HUES64 (cell line): ENCODE measurements around the gene LGMN.

Source experiments
- H3K27ac ChIP-seq: 2 replicates; pipeline ENCODE4 v1.7.0; 2013; ENCODE audit warnings: low read depth, low read length, inconsistent platforms
- H3K27me3 ChIP-seq: 2 replicates; pipeline ENCODE4 v1.6.1; 2013; ENCODE audit warnings: mild to moderate bottlenecking, low read length; ENCODE audit not compliant: insufficient read depth
- H3K36me3 ChIP-seq: 2 replicates; pipeline ENCODE4 v1.6.1; 2013; ENCODE audit warnings: mild to moderate bottlenecking, low read length; ENCODE audit not compliant: insufficient read depth
- H3K4me1 ChIP-seq: 2 replicates; pipeline ENCODE4 v1.6.1; 2013; ENCODE audit warnings: mild to moderate bottlenecking, low read length, moderate library complexity; ENCODE audit not compliant: insufficient read depth
- H3K4me3 ChIP-seq: 2 replicates; pipeline ENCODE4 v1.5.1; 2013; ENCODE audit warnings: mild to moderate bottlenecking, low read length, moderate library complexity
- H3K9ac ChIP-seq: 2 replicates; pipeline ENCODE4 v1.6.1; 2013; ENCODE audit warnings: mild to moderate bottlenecking, low read depth, low read length
- H3K9me3 ChIP-seq: 2 replicates; pipeline ENCODE4 v1.6.1; 2013; ENCODE audit warnings: low read depth, low read length; ENCODE audit not compliant: insufficient read depth
- WGBS: fragments of 150-250, 120-280 bp; methylation state at CpG from one replicate; pipeline ENCODE4 v1.1.7; 2013; ENCODE audit warnings: missing lambda C conversion rate; 5-methylcytosine and 5-hydroxymethylcytosine counted together

The LGMN gene

DNA sequence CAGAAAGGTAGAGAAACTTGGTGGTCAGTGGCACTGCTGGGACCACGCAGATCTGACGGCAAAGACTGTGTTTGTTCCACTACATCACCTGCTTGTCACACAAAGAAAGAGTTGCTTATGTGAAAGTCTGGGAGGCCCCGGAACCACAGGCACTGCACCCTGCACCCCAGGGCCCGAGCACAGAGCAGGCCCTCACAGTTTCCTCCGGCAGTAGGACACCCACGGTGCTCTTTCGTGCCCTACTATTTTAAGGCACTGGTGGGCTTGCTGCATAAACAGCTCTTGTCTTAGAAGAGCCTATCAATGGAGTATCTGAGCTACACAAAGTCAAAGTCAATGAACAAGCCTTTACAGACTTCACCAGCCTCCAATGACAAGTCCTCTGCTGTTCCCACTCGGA, 8.0 kb downstream of the LGMN start:
- Histone ChIP-seq H3K9me3 (no peaks in the 10 kb centered on the region), H3K4me1 (0 out of 2 replicates have a peak, but pooled peaks cover 2% of the 10 kb centered on the region), H3K27me3 (no peaks in the 10 kb centered on the region), H3K9ac (no peak overlapping the region), H3K4me3 (no peak overlapping the region), H3K27ac (no peak overlapping the region), H3K36me3 (no peaks in the 10 kb centered on the region; the same call in 1 of the 2 replicates)
- 94% methylated on average over 8 of the region's 8 CpGs for WGBS

DNA sequence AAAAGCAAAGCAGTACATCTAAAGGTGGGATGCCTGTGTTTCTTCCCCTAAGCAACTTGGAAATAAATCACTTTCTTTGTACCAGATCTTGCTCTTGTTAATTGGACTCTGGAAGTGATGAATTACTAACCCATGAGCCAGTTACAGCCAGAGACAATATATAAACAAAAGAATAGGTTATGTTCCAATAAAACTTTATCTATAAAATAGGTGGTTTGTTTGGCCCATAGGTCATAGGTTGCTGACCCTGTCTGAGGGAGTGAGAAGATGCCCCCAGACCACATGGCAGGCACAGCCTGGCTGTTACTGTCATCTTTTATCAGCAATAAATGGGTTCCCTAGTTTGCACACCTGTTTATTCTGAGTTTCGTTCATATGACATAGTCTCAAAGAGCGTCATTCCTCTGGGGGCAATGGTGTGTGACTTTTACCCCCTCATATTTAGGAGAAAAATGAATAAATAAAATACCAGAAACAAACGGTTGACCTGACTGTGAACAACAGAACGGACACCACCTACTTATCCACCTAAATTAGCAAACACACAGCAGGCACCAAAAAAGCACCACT, 10.7 kb downstream of the LGMN start:
- WGBS = 94% methylated on average over 3 of the region's 4 CpGs
- Histone ChIP-seq H3K27me3 (no peaks in the 10 kb centered on the region), H3K4me3 (no peak overlapping the region), H3K36me3 (peaks cover 2% of the 10 kb centered on the region; the same call in 1 of the 2 replicates), H3K9ac (no peak overlapping the region), H3K4me1 (0 out of 2 replicates have a peak, but pooled peaks cover 2% of the 10 kb centered on the region), H3K9me3 (no peaks in the 10 kb centered on the region), H3K27ac (no peak overlapping the region)

DNA sequence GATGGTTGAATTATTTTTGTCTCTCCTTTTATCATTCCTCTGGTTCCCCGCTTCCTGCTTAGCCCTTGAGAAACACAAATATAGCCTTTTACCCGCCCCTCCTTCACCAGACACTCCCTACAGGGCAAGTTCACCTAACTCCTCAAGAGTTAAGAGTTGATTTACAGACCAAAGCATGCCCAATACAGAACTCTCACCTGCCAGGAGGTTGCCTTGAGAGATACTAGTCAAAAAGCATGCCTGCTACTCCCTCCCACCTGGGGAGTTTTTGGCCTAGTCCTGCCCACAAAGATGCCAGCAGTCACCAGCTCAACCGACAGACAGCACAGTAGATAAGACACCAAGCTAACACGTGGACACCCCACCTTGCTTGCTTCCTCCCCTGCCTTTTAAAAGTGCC, 11.2 kb downstream of the LGMN start:
- 78% methylated on average over 4 of the region's 4 CpGs for WGBS
- no peak overlapping the region for H3K4me3 ChIP-seq
- H3K27ac ChIP-seq = no peak overlapping the region

DNA sequence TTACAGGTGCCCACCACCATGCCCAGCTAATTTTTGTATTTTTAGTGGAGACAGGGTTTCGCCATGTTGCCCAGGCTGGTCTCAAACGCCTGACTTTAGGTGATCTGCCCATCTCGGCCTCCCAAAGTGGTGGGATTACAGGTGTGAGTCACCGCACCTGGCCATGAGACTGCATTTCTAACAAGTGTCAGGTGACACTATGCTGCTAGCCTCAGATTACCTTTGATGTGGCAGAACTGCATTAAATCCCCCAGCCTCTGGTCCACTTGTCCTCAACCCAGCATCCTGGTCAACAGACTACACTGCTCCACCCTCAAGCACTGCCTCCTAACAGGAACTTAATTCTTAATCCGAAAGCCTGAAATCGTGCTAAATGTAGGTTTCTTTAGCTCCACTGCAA, 13.1 kb downstream of the LGMN start:
- Histone ChIP-seq H3K4me3 (no peak overlapping the region), H3K27ac (no peak overlapping the region), H3K9ac (no peak overlapping the region), H3K27me3 (no peaks in the 10 kb centered on the region), H3K4me1 (0 out of 2 replicates have a peak, but pooled peaks cover 2% of the 10 kb centered on the region), H3K9me3 (no peaks in the 10 kb centered on the region), H3K36me3 (peaks cover 22% of the 10 kb centered on the region)
- WGBS = 92% methylated on average over 6 of the region's 6 CpGs

More for the DNA sequence above, 11.2 kb downstream of the LGMN start:
- peaks cover 7% of the 10 kb centered on the region for H3K36me3 ChIP-seq
- H3K9me3 ChIP-seq = no peaks in the 10 kb centered on the region
- H3K4me1 ChIP-seq = 0 out of 2 replicates have a peak, but pooled peaks cover 2% of the 10 kb centered on the region
- H3K27me3 ChIP-seq = no peaks in the 10 kb centered on the region
- H3K9ac ChIP-seq = no peak overlapping the region

DNA sequence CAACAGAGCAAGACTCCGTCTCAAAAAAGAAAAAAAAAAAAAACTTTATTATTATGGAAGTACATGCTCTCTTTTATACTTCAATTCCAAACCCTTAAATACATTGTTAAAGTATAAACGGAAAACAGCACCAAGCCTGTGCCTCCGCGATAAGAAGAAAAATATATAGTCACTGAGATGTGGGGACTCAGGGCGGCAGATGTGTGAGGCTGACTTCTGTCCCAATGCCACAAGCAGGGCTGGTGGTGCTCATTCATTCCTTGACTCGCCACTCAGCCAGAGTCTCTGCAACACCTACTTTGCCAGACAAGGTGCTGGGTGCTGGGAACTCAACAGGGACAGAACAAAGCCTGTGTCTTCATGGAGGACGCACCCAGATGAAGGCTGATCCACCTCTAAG, 13.8 kb downstream of the LGMN start:
- WGBS = 96% methylated on average over 6 of the region's 7 CpGs
- Histone ChIP-seq H3K9ac (no peak overlapping the region), H3K36me3 (peaks cover 26% of the 10 kb centered on the region), H3K9me3 (no peaks in the 10 kb centered on the region), H3K27ac (no peak overlapping the region), H3K27me3 (no peaks in the 10 kb centered on the region), H3K4me3 (no peak overlapping the region), H3K4me1 (0 out of 2 replicates have a peak, but pooled peaks cover 2% of the 10 kb centered on the region)

DNA sequence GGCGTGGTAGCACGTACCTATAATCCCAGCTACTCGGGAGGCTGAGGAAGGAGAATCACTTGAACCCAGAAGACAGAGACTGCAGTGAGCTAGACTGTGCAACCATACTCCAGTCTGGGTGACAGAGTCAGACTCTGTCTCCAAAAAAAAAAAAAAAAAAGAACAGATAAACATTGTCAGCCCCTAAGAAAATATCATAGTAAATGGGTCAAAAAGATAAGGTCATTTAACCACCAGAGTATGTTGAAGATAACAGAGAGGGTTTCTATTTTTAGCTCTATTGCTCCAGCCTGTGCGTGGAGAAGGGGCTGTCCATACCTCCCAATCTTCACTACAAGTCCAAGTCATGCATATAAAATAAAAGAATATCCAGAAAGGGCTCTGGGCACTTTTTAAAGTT, 15.4 kb downstream of the LGMN start:
- Histone ChIP-seq H3K36me3 (peaks cover 32% of the 10 kb centered on the region), H3K9me3 (no peaks in the 10 kb centered on the region), H3K27ac (no peak overlapping the region), H3K9ac (no peak overlapping the region), H3K27me3 (no peaks in the 10 kb centered on the region), H3K4me1 (0 out of 2 replicates have a peak, but pooled peaks cover 2% of the 10 kb centered on the region), H3K4me3 (no peak overlapping the region)
- WGBS = 100% methylated on average over 4 of the region's 4 CpGs

DNA sequence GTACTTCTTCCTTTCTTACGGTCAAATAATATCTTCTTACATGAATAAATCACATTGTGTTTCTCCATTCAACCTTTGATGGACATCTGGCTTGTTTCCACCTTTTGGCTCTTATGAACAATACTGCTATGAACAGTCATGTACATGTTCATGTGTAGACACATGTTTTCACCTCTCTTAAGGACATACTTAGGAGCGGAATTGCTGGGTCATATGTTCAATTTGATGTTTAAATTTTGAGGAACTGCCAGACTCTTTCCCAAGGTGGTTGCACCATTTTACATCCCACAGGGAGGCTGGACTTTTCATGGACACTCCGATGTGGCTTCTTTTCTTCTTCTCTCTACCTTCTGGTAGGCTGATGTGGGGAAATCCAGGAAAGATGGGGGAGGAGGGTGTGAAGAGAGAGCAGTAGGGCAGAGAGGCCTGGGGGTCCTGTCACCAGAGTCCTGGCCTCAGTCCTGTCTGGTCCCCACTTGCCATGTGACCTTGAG, 16.8 kb downstream of the LGMN start:
- WGBS = 97% methylated on average over 3 of the region's 3 CpGs
- no peak overlapping the region for H3K27ac ChIP-seq
- no peaks in the 10 kb centered on the region for H3K4me1 ChIP-seq
- no peak overlapping the region for H3K4me3 ChIP-seq
- no peaks in the 10 kb centered on the region for H3K27me3 ChIP-seq
- H3K9ac ChIP-seq = no peak overlapping the region
- H3K9me3 ChIP-seq = no peaks in the 10 kb centered on the region
- H3K36me3 ChIP-seq = peaks cover 32% of the 10 kb centered on the region

DNA sequence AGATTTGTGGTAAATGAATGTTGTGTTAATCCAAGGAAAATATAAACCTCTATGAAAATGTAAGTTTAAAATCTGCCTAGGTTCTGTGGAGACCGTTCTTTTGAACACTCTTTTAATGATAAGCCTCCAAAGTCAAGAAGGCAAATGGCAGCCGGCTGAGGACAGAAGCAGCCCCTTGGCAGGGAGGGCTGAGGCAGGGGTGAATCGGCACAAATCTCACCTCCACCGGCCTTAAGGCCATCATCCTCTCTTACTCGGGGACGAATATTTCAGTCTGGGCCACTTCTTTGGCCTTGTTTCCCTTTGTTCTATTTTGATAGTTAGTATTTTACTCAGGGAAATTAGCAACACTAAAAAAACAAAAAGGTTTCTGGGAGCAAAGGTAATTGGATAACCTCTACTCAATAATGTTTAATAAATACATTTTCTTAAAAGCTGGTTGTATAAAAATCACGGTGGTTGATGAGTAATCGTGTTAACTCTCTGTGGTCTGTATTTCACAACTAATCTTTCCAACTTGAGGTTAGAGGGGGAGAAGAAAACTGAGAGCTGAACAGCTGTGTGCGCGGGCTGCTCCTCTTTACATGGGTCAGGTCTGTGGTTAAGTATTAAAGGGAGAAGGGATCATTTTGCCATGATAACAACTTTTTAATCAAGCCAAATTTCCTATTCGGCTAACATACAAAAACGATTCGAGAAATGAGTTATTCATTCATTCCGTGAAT, 18.6 kb downstream of the LGMN start:
- Histone ChIP-seq H3K4me3 (no peak overlapping the region), H3K27me3 (no peaks in the 10 kb centered on the region), H3K4me1 (no peaks in the 10 kb centered on the region), H3K27ac (no peak overlapping the region), H3K9me3 (no peaks in the 10 kb centered on the region), H3K36me3 (peaks cover 32% of the 10 kb centered on the region), H3K9ac (no peak overlapping the region)
- WGBS = 88% methylated on average over 11 of the region's 14 CpGs

DNA sequence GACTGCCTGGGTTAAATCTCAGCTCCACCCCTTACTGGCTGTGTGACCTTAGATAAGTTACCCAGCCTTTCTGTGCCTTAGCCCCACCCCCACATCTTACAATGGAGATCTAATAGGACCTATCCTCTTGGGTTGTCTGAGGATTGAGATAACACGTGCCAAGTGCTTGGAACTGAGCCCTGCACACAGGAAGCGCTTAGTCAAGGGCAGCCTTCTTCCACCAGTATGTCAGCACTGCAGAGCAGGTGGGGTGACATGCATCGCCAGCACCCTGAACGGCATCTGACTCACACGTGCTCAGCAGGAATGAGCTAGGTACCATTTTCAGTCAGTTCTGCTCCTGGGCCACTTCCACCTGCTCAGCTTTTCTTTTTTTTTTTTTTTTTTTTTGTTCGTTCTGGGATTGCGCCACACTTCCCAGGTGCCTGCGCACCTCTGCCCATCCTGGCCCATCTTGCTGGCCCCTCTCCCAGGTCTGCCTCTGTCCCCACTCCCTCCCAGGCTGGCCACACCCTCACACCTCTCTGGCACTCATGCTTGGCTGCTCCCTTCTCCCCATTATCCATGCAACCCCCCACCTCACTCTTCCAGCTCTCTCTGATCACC, 19.6 kb downstream of the LGMN start:
- Histone ChIP-seq H3K9me3 (no peaks in the 10 kb centered on the region), H3K9ac (no peak overlapping the region), H3K27me3 (no peaks in the 10 kb centered on the region), H3K27ac (no peak overlapping the region), H3K36me3 (peaks cover 37% of the 10 kb centered on the region), H3K4me3 (no peak overlapping the region), H3K4me1 (no peaks in the 10 kb centered on the region)
- 92% methylated on average over 8 of the region's 8 CpGs for WGBS

DNA sequence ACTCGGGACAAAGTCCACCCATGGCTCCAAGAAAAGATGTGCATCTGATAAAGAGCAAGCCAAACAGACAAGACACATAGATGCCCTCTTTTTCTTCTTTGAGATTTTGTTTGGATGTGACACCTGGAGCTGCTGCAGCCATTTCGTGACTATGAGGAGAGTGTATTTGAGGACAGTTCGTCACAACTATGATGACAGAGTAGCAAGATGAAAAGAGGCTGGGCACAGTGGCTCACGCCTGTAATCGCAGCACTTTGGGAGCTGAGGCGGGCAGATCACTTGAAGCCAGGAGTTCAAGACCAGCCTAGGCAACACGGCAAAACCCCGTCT, 21.5 kb downstream of the LGMN start:
- Histone ChIP-seq H3K4me3 (no peak overlapping the region), H3K27me3 (no peaks in the 10 kb centered on the region), H3K27ac (no peak overlapping the region), H3K4me1 (no peaks in the 10 kb centered on the region), H3K36me3 (peaks cover 27% of the 10 kb centered on the region), H3K9ac (no peak overlapping the region), H3K9me3 (no peaks in the 10 kb centered on the region)
- WGBS = 95% methylated on average over 8 of the region's 8 CpGs

DNA sequence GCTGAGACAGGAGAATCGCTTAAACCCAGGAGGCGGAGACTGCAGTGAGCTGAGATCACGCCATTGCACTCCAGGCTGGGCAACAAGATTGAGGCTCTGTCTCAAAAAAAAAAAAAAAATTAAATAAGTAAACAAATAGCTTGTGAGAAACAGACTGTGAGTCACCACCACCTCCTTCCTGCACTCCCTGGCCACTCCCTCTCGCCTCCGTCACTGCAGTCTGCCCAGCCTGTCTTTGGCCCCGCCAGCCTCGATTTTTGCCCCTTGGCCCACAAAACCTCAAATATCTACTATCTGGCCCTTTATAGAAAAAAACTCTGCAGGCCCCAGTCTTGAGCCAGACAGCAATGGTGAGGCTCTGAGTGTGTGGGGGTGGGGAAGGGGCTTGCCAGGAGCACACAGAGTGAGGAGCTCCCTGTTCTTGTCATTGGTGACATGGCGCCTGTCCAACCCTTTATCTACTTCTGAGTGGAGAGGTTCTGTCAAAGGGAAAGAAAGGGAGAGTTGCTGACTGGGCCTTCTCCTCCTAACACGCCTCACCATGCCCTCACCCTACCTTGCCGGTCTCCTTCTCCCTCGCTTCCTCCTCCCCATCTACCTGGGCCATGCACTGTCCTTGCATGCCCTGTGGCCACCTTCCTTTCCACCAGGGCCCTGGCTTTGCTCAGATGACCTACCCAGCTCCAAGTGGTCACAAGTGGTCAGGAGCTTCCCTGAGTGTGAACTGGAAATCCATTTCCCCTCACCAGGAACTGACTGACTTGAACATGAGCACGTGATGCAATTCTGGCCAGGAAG, 22.1 kb downstream of the LGMN start:
- Histone ChIP-seq H3K4me1 (no peaks in the 10 kb centered on the region), H3K9me3 (no peaks in the 10 kb centered on the region), H3K27ac (no peak overlapping the region), H3K36me3 (peaks cover 21% of the 10 kb centered on the region), H3K9ac (no peak overlapping the region), H3K4me3 (no peak overlapping the region), H3K27me3 (no peaks in the 10 kb centered on the region)
- WGBS = 95% methylated on average over 12 of the region's 12 CpGs
